Activated CD8-positive, alpha-beta memory T cell treated with anti-CD3 and anti-CD28 coated beads, Interleukin-2, amount 50 U/mL, for 4 hours (primary cell): ENCODE measurements around the gene MUSTN1.

Source experiments
- DNase-seq: peaks from one replicate; pipeline ENCODE4 v3.0.0-alpha.2; 2020

Gene MUSTN1

GRCh38 chr3:52798978-52799476 is 35.8 kb downstream of the MUSTN1 start:
- peak; percentile 18 for DNase-seq

GRCh38 chr3:52798376-52798977 is 36.3 kb downstream of the MUSTN1 start:
- no peak for DNase-seq

DNA sequence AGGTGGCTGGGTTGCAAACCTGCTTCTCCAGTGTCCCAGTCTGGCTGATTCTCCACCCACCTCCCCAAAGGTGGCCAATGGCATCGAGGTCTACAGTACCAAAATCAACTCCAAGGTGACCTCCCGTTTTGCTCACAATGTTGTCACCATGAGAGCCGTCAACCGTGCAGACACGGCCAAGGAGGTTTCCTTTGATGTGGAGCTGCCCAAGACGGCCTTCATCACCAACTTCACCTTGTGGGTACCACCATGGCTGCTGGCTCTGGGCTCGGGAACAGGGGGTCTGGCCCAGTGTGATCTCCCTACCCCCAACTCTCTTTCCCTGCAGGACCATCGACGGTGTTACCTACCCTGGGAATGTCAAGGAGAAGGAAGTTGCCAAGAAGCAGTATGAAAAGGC is 38.4 kb downstream of the MUSTN1 start:
- no peak for DNase-seq

DNA sequence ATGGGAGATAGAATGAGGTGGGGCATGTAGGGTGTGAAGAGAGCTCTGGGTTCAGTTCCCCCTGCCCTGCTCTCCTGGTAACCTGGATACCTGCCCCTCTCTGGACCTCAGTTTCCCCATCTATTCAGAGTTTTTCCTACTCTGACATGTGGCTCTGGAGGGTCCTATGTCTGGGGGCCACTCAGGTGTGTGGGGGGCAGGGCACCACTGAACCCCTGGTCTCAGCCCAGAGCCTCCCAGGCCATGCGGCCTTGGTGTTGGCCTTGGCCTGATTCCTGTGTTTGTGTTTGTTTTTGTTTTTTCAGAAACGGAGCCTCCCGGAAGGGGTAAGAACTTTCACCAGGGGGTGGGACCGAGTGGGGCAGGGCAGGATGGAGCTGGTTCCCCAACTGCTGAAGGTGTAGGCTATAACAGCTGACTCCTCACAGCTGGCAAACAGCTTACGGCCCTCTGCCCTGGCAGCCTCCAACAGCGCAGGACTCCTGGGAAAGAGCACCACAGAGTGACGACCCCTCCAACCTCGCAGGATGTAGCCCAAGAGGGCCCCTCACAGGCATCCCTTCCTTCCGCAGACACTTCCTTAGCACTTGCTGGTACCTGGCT is 39.4 kb downstream of the MUSTN1 start:
- DNase-seq, result no peak

- DNase-seq, result no peak
Measured at GRCh38 chr3:52794612-52795099, 40.2 kb downstream of the MUSTN1 start, which contains the start of gene ITIH3. TSS of gene ITIH3 (plus strand) at chr3:52794796. CDS start at chr3:52794804, 8 bp downstream.

GRCh38 chr3:52793702-52794611 is 40.9 kb downstream of the MUSTN1 start:
- no peak for DNase-seq

- DNase-seq, result no peak
Measured at GRCh38 chr3:52792961-52793695, 41.7 kb downstream of the MUSTN1 start.

DNA sequence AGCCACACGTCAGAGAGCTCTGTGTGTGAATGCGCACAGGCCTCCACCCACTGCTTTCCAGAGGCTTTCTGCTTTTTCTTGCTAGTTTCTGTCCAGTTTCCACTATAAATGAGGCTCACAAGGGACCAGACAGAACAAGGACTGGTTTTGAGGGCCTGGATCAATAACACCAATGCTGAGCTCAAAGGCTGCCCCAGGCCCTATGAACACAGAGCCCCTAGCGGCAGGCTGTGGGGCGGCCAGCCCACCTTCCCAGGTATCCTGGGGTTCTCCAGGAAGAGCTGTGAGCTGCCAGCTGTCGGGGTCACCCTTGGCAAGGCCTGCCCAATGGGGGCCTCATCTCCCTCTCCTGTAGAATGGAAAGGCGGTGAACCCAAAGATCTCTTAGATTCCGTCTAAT is 42.4 kb downstream of the MUSTN1 start:
- DNase-seq, result no peak

DNA sequence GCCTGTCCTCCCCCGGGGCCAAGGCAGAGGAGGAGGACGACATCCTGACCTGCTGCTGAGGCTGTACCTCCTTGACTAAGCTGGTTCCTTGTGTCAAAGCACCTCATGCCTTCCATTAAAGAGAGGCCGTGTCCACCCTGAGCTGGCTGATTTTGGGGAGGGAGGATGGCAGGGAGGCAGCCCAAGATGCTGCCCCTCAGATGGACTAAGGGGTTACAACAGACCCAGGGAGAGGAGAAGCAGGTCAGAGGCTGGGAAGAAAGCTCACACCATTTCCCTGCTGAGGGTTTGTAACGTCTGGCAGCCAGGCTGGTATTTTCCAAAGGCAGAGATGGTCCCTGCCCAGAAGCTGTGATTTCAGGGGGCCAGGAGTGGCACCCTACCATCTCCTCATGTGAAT is 42.9 kb downstream of the MUSTN1 start:
- no peak for DNase-seq

GRCh38 chr3:52791366-52791765 is 43.5 kb downstream of the MUSTN1 start:
- no peak for DNase-seq

DNA sequence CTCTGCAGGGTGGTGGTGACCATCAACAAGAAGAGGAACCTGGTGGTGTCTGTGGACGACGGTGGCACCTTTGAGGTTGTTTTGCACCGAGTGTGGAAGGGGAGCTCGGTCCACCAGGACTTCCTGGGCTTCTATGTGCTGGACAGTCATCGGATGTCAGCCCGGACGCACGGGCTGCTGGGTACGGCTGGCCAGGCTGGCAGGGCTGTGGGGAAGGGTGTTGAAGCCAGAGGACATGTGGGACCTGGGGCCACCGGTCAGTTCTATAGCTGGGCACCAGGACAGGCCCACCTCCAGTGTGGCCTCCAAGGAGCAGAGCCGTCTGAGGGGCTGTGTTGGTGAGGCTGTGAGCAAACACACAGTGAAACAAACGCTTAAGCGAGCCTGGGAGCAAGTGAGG is 44.1 kb downstream of the MUSTN1 start:
- no peak for DNase-seq

GRCh38 chr3:52790337-52790736 is 44.5 kb downstream of the MUSTN1 start:
- DNase-seq, result no peak

GRCh38 chr3:52789746-52790040 is 45.1 kb downstream of the MUSTN1 start:
- no peak for DNase-seq

DNA sequence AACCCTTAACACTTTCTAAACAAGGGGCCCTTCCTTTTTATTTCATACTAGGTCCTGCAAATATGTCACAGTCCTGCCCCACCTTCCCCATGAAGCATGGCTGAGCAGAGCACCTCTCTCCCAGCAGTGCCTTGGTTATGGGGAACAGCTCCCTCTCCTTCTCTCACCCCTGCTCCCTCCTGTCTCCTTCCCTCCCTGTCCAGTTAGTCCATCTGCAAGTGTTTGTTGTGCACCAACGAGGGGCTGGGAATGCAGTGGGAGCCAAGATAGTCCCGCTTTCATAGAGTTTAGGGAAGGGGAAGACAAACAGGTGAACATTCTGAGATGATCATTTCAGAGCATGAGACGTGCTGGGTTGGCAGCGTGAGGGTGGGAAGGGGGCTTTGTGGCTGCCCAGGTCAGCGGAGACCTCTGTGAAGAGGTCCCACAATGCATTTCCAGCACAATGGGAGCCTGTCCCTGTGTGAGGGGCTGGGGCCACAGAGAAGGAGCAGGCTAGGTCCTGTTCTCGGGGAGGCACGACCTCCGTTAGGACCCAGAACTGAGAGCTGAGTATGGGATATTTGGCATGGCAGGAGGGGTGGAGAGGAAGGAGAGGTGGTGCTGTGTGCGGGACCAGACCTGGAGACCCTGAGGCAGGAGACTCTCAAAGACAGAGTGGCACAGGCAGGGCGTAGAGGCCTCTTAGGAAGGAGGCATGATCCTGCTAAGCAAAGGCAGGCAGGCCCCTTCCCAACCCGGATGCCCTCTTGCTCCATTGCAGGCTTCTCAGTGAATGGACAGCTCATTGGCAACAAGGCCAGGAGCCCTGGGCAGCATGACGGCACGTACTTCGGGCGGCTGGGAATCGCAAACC is 45.7 kb downstream of the MUSTN1 start:
- DNase-seq, result no peak

- no peak for DNase-seq
Measured at GRCh38 chr3:52787672-52788625, 46.9 kb downstream of the MUSTN1 start.

- DNase-seq, result no peak
Measured at GRCh38 chr3:52787246-52787645, 47.6 kb downstream of the MUSTN1 start.

DNA sequence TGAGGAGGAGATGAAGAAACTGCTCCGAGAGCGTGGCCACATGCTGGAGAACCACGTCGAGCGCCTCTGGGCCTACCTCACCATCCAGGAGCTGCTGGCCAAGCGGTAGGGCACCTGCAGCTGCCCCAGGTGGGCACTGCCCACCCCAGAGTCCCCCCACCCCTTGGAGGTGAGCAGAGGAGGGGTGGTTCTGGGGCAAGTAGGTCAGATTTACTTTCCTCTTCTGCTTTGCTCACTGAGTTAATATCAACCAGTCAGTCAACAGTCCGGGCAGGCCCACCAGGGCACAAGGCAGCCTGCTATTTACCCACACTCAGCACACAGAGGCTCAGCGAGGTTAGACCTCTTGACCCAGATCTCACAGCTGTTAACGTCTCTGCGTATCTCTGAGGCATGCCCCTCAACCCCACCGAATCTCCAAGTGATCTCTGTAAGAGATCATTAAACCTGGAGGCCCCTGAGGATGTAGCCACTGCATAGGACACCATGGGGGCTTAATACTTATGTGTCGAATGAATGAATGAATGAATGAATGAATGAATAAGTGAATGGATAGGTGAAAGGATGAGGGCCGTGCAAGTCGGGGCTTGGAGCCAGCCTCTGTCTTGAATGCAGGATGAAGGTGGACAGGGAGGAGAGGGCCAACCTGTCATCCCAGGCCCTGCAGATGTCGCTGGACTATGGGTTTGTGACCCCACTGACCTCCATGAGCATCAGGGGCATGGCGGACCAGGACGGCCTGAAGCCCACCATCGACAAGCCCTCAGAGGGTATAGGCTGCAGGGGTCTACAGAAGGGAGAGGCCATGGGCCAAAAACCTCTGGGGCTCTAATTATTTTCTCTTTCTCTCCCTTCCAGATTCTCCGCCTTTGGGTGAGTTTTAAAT is 48.2 kb downstream of the MUSTN1 start:
- DNase-seq, result no peak

GRCh38 chr3:52784931-52785590 is 49.8 kb downstream of the MUSTN1 start:
- DNase-seq, result no peak

GRCh38 chr3:52784021-52784621 is 50.7 kb downstream of the MUSTN1 start:
- peak; percentile 6 for DNase-seq
